Activated B cell treated with CpG ODN at 0.5 μM for 24 hours (primary cell): Measurements from ENCODE around the gene DUXB. TPM values are rescaled to one million over a fixed set of nuclear protein-coding genes. Genes with fewer than 3 reads are reported as not detected.

Experiments
- ATAC-seq: fragments of 200-7000 bp; cut with Tn5 transposase; one replicate; pipeline ENCODE4 v1.10.0; 2021; ENCODE audit warnings: low read depth, mild to moderate bottlenecking, moderate library complexity
- CTCF ChIA-PET: fragments of 350-600 bp; sonication (Branson Sonifier 250); formaldehyde crosslinking; loops from one replicate; lab custom pipeline; 2021; ENCODE audit warnings: antibody characterized with exemption; lab: Charles Lee
- POLR2A ChIA-PET: fragments of 350-600 bp; sonication (Branson Sonifier 250); formaldehyde crosslinking; loops from one replicate; lab custom pipeline; 2021; ENCODE audit warnings: antibody characterized with exemption; lab: Charles Lee
- DNase-seq: peaks from one replicate; pipeline ENCODE4 v3.0.0; 2022
- H3K27ac Mint-ChIP-seq: one replicate; pipeline ENCODE4 v1.8.0; 2020; ENCODE audit warnings: mixed read lengths
- H3K27me3 Mint-ChIP-seq: one replicate; pipeline ENCODE4 v1.8.0; 2021; ENCODE audit warnings: mixed read lengths
- H3K36me3 Mint-ChIP-seq: one replicate; pipeline ENCODE4 v1.8.0; 2021; ENCODE audit warnings: low read depth, mixed read lengths
- H3K4me1 Mint-ChIP-seq: one replicate; pipeline ENCODE4 v1.8.0; 2021; ENCODE audit warnings: mixed read lengths
- H3K4me3 Mint-ChIP-seq: one replicate; pipeline ENCODE4 v1.8.0; 2020; ENCODE audit warnings: mild to moderate bottlenecking, mixed read lengths
- H3K9me3 Mint-ChIP-seq: one replicate; pipeline ENCODE4 v1.8.0; 2020; ENCODE audit warnings: mixed read lengths
- intact Hi-C: fragments of 100-400 bp; cut with micrococcal nuclease; formaldehyde crosslinking; loops from one replicate; pipeline ENCODE4 v1.15.1; 2024
- total RNA-seq: library from RNA; stranded (reverse); gene quantifications from 2 replicates; pipeline ENCODE4 v1.2.3, GENCODE V29; 2022
- TF ChIP-seq, protein P1 (sequence below): fragments of 200-600 bp; IDR thresholded peaks from one replicate; pipeline ENCODE4 v1.8.0; 2022; ENCODE audit warnings: antibody characterized with exemption, mild to moderate bottlenecking

Gene DUXB
- total RNA-seq, 1 donor from 2014 or later: not detected

DNA sequence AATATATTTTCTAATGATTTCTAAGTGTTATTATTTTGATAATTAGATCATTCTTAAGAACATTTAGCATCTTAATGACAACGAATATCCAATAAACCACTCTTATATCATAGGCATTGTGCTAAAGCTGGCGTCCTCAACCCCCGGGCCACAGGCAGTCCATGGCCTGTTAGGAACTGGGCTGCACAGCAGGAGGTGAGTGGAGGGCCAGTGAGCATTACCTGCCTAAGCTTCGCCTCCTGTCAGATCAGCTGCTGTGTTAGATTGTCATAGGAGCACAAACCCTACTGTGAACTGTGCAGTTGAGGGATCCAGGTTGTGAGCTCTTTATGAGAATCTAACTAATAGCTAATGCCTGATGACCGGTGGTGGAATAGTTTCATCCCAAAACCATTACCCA is 3.7 kb downstream of the DUXB start:
- DNase-seq (no peak), ATAC-seq (no peak)
- no peaks in the 10 kb centered on the region for H3K36me3 Mint-ChIP-seq
- no peak overlapping the region for H3K27ac Mint-ChIP-seq
- intact Hi-C loops: no loop called here
- H3K4me1 Mint-ChIP-seq: no peaks in the 10 kb centered on the region
- no peaks in the 10 kb centered on the region for H3K9me3 Mint-ChIP-seq
- H3K27me3 Mint-ChIP-seq: no peaks in the 10 kb centered on the region
- CTCF ChIA-PET: no interaction called here
- POLR2A ChIA-PET: no interaction called here
- no peak overlapping the region for H3K4me3 Mint-ChIP-seq
- TF ChIP-seq, protein P1, sequence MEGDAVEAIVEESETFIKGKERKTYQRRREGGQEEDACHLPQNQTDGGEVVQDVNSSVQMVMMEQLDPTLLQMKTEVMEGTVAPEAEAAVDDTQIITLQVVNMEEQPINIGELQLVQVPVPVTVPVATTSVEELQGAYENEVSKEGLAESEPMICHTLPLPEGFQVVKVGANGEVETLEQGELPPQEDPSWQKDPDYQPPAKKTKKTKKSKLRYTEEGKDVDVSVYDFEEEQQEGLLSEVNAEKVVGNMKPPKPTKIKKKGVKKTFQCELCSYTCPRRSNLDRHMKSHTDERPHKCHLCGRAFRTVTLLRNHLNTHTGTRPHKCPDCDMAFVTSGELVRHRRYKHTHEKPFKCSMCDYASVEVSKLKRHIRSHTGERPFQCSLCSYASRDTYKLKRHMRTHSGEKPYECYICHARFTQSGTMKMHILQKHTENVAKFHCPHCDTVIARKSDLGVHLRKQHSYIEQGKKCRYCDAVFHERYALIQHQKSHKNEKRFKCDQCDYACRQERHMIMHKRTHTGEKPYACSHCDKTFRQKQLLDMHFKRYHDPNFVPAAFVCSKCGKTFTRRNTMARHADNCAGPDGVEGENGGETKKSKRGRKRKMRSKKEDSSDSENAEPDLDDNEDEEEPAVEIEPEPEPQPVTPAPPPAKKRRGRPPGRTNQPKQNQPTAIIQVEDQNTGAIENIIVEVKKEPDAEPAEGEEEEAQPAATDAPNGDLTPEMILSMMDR: no peak

- Mint-ChIP-seq H3K27me3 (no peaks in the 10 kb centered on the region), H3K9me3 (no peaks in the 10 kb centered on the region), H3K4me3 (no peak overlapping the region), H3K36me3 (no peaks in the 10 kb centered on the region), H3K4me1 (no peaks in the 10 kb centered on the region), H3K27ac (no peak overlapping the region)
- TF ChIP-seq, protein P1: no peak
- DNase-seq (no peak), ATAC-seq (no peak)
- ChIA-PET POLR2A (no interaction called here), CTCF (no interaction called here)
- intact Hi-C loops: no loop called here
Observed at GRCh38 chr16:75695708-75696107, 5.6 kb downstream of the DUXB start.

GRCh38 chr16:75687361-75687760 is 13.9 kb downstream of the DUXB start:
- Mint-ChIP-seq H3K9me3 (no peaks in the 10 kb centered on the region), H3K27me3 (no peaks in the 10 kb centered on the region), H3K27ac (no peak overlapping the region), H3K36me3 (no peaks in the 10 kb centered on the region), H3K4me3 (no peak overlapping the region), H3K4me1 (no peaks in the 10 kb centered on the region)
- POLR2A ChIA-PET: no interaction called here
- DNase-seq: no peak
- intact Hi-C loops: no loop called here
- TF ChIP-seq, protein P1: no peak
- no peak for ATAC-seq
- CTCF ChIA-PET: no interaction called here

DNA sequence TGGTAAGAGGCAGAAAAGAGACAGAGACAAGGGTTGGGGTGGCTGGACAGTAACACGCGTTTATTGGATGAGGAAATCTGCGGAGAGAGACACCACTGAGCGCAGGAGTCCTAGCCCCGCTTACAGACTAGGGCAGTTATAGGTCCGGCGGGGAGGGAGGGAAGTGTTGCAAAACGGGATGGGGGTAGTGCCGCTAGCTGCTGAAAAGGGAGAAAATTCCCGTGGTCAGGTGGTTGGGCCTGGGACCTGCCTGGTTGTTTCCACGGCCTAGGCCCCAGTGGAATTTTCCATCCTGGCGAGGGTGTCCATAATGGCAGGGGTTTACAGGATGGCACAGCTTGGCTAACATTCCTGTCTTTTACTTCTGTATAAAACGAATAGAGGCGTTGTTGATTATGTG is 19.0 kb downstream of the DUXB start:
- Mint-ChIP-seq H3K4me3 (no peak overlapping the region), H3K9me3 (no peaks in the 10 kb centered on the region), H3K36me3 (no peaks in the 10 kb centered on the region), H3K27ac (no peak overlapping the region), H3K4me1 (no peaks in the 10 kb centered on the region), H3K27me3 (no peaks in the 10 kb centered on the region)
- ATAC-seq (no peak), DNase-seq (no peak)
- CTCF ChIA-PET: no interaction called here
- POLR2A ChIA-PET: no interaction called here
- intact Hi-C loops: no loop called here
- TF ChIP-seq, protein P1: no peak

GRCh38 chr16:75679366-75679765 is 21.9 kb downstream of the DUXB start:
- intact Hi-C loops: no loop called here
- H3K9me3 Mint-ChIP-seq: no peaks in the 10 kb centered on the region
- TF ChIP-seq, protein P1: no peak
- H3K27ac Mint-ChIP-seq: no peak overlapping the region
- ChIA-PET POLR2A (no interaction called here), CTCF (no interaction called here)
- no peaks in the 10 kb centered on the region for H3K36me3 Mint-ChIP-seq
- no peak for ATAC-seq
- no peak for DNase-seq
- H3K4me1 Mint-ChIP-seq: no peaks in the 10 kb centered on the region
- H3K27me3 Mint-ChIP-seq: no peaks in the 10 kb centered on the region
- no peak overlapping the region for H3K4me3 Mint-ChIP-seq
